ENCODE data around the gene FYB2.

Gene FYB2

DNA sequence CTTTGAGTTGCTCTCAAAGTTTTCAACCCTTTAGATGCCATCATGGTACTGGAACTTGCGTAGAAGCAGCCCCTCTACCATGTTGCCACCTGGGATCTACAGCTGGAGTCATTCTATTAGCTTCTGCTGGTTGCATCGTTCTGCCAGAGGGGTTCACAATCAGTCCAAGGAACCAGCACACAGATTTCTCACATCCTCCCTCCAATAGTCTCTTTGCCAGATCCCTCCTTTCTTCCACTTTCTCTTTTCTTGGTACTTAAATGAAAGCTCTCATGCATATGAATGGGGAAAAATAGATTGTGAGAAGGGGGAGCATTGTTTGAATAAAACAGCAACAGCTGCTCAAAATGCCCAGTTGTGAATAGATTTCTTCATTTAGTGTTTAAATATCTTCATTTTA is 31.2 kb upstream of the FYB2 start:
- Histone ChIP-seq H3K9me2 (replicated peaks; ENCODE audit: insufficient read depth, low read length) (peaks cover 5% of the 10 kb centered on the region), H3K36me3 (ENCODE audit: low read length) (no peaks in the 10 kb centered on the region), H3K79me2 (ENCODE audit: insufficient read depth, low read length) (no peaks in the 10 kb centered on the region), H2AFZ (ENCODE audit: low read depth, low read length, severe bottlenecking) (no peak overlapping the region), H3K4me3 (ENCODE audit: insufficient read depth, low read length, poor library complexity, severe bottlenecking) (no peak overlapping the region), H3K9ac (ENCODE audit: low read length) (no peak overlapping the region), H3K27ac (ENCODE audit: low read depth, low read length) (no peak overlapping the region), H3K4me2 (ENCODE audit: low read depth, low read length, poor library complexity, severe bottlenecking) (no peak overlapping the region), H3K27me3 (ENCODE audit: low read length) (no peaks in the 10 kb centered on the region), H4K20me1 (ENCODE audit: low read depth, low read length) (no peaks in the 10 kb centered on the region), H3K9me3 (ENCODE audit: insufficient read depth, low read length) (no peaks in the 10 kb centered on the region), H3F3A (ENCODE audit: insufficient read depth) (no peaks in the 10 kb centered on the region)
- no peak for TF ChIP-seq EZH2phosphoT487 (conservative IDR thresholded peaks at IDR 0.05; ENCODE audit: low read length)
- TF ChIP-seq, protein P1, sequence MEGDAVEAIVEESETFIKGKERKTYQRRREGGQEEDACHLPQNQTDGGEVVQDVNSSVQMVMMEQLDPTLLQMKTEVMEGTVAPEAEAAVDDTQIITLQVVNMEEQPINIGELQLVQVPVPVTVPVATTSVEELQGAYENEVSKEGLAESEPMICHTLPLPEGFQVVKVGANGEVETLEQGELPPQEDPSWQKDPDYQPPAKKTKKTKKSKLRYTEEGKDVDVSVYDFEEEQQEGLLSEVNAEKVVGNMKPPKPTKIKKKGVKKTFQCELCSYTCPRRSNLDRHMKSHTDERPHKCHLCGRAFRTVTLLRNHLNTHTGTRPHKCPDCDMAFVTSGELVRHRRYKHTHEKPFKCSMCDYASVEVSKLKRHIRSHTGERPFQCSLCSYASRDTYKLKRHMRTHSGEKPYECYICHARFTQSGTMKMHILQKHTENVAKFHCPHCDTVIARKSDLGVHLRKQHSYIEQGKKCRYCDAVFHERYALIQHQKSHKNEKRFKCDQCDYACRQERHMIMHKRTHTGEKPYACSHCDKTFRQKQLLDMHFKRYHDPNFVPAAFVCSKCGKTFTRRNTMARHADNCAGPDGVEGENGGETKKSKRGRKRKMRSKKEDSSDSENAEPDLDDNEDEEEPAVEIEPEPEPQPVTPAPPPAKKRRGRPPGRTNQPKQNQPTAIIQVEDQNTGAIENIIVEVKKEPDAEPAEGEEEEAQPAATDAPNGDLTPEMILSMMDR (IDR thresholded peaks at IDR 0.05; ENCODE audit: insufficient read depth, low read length, poor library complexity, severe bottlenecking), result no peak

DNA sequence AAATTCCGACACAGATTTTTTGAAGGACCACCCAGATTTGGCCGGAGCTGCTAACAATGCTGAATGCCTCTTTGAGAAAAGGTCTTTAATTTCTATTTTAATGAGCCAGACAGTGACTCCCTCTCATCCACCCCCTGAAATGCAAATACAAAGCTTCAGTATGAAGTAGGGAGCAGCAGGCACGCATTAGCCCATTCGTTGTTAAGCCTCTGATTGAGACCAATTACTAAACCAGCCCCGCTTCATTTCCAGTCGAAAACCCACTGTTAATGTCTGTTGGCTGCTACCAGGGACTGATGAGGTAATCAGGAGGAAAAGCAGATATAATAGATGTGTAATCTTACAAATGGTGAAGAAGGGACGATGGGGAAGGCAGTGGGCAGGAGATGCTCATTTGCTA is 30.5 kb upstream of the FYB2 start:
- no peak overlapping the region for H3K4me2 ChIP-seq (ENCODE audit: low read depth, low read length, poor library complexity, severe bottlenecking)

DNA sequence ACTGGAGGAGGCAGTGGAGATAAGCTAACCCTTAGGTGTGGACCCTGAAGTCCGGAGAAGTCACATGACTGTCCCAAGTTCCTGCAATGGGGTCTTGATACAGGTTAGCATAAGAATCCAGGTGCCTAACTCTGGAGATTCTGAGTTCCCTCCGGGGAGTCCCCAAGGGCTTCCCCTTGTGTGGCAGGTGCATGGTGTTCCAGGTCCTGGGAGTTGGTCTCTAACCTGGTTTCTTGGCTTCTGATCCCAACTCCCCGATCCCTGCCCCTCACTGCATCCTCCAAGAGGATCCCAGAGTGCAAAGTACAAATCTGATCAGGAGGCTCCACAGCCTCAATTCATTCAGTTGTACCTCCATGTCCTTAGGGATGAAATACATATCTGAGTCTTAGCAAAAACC is 26.1 kb upstream of the FYB2 start:
- Histone ChIP-seq H2AFZ (ENCODE audit: low read depth, low read length, severe bottlenecking) (no peak overlapping the region), H4K20me1 (ENCODE audit: low read depth, low read length) (no peaks in the 10 kb centered on the region), H3K4me3 (ENCODE audit: insufficient read depth, low read length, poor library complexity, severe bottlenecking) (no peak overlapping the region), H3K4me2 (ENCODE audit: low read depth, low read length, poor library complexity, severe bottlenecking) (no peak overlapping the region), H3F3A (ENCODE audit: insufficient read depth) (no peaks in the 10 kb centered on the region), H3K79me2 (ENCODE audit: insufficient read depth, low read length) (no peaks in the 10 kb centered on the region), H3K36me3 (ENCODE audit: low read length) (no peaks in the 10 kb centered on the region), H3K27me3 (ENCODE audit: low read length) (no peaks in the 10 kb centered on the region), H3K9ac (ENCODE audit: low read length) (no peak overlapping the region), H3K9me3 (ENCODE audit: insufficient read depth, low read length) (no peaks in the 10 kb centered on the region), H3K27ac (ENCODE audit: low read depth, low read length) (no peak overlapping the region), H3K9me2 (replicated peaks; ENCODE audit: insufficient read depth, low read length) (no peaks in the 10 kb centered on the region)
- no peak for TF ChIP-seq EZH2phosphoT487 (conservative IDR thresholded peaks at IDR 0.05; ENCODE audit: low read length)
- TF ChIP-seq, protein P1 (IDR thresholded peaks at IDR 0.05; ENCODE audit: insufficient read depth, low read length, poor library complexity, severe bottlenecking), result no peak

More for the DNA sequence above, 30.5 kb upstream of the FYB2 start:
- H3K27ac ChIP-seq (ENCODE audit: low read depth, low read length), result no peak overlapping the region
- H3K4me3 ChIP-seq (ENCODE audit: insufficient read depth, low read length, poor library complexity, severe bottlenecking), result no peak overlapping the region
- no peaks in the 10 kb centered on the region for H3F3A ChIP-seq (ENCODE audit: insufficient read depth)
- H3K79me2 ChIP-seq (ENCODE audit: insufficient read depth, low read length), result no peaks in the 10 kb centered on the region
- no peaks in the 10 kb centered on the region for H3K9me3 ChIP-seq (ENCODE audit: insufficient read depth, low read length)
- no peaks in the 10 kb centered on the region for H4K20me1 ChIP-seq (ENCODE audit: low read depth, low read length)
- H3K9ac ChIP-seq (ENCODE audit: low read length), result no peak overlapping the region
- no peaks in the 10 kb centered on the region for H3K36me3 ChIP-seq (ENCODE audit: low read length)
- TF ChIP-seq, protein P1 (IDR thresholded peaks at IDR 0.05; ENCODE audit: insufficient read depth, low read length, poor library complexity, severe bottlenecking), result no peak
- no peak for TF ChIP-seq EZH2phosphoT487 (conservative IDR thresholded peaks at IDR 0.05; ENCODE audit: low read length)
- H3K9me2 ChIP-seq (replicated peaks; ENCODE audit: insufficient read depth, low read length), result peaks cover 5% of the 10 kb centered on the region
- no peaks in the 10 kb centered on the region for H3K27me3 ChIP-seq (ENCODE audit: low read length)
- no peak overlapping the region for H2AFZ ChIP-seq (ENCODE audit: low read depth, low read length, severe bottlenecking)

Data from SU-DHL-6 (cell line).